DMS79 (cell line): Measurements from ENCODE around the gene CCR3.

Experiments used
- DNase-seq: peaks from one replicate; lab custom pipeline; 2025; lab: John Stamatoyannopoulos, UW

CCR3 gene

GRCh38 chr3:46272028-46272451 lies 29.8 kb downstream of the CCR3 start:
- DNase-seq: no peak

GRCh38 chr3:46276497-46277099 lies 34.3 kb downstream of the CCR3 start:
- no peak for DNase-seq

GRCh38 chr3:46277476-46277875 lies 35.2 kb downstream of the CCR3 start:
- DNase-seq: no peak

- DNase-seq: no peak
These were observed 36.8 kb downstream of the CCR3 start for GRCh38 chr3:46278816-46279672.

GRCh38 chr3:46280105-46280797 lies 38.0 kb downstream of the CCR3 start:
- no peak for DNase-seq

GRCh38 chr3:46281551-46281950 lies 39.3 kb downstream of the CCR3 start:
- DNase-seq: no peak

GRCh38 chr3:46282041-46282440 lies 39.8 kb downstream of the CCR3 start:
- no peak for DNase-seq

- no peak for DNase-seq
These were observed 40.4 kb downstream of the CCR3 start for GRCh38 chr3:46282696-46283095.

- no peak for DNase-seq
These were observed 41.7 kb downstream of the CCR3 start for GRCh38 chr3:46283881-46284450.

GRCh38 chr3:46284981-46285683 lies 42.9 kb downstream of the CCR3 start:
- no peak for DNase-seq

- no peak for DNase-seq
These were observed 43.8 kb downstream of the CCR3 start for GRCh38 chr3:46285931-46286619.

GRCh38 chr3:46286947-46287565 lies 44.8 kb downstream of the CCR3 start:
- no peak for DNase-seq

- DNase-seq: no peak
These were observed 47.3 kb downstream of the CCR3 start for GRCh38 chr3:46289551-46289950.

GRCh38 chr3:46289966-46290365 lies 47.7 kb downstream of the CCR3 start:
- no peak for DNase-seq

- DNase-seq: no peak
These were observed 48.8 kb downstream of the CCR3 start for GRCh38 chr3:46291046-46291445.

- no peak for DNase-seq
These were observed 50.9 kb downstream of the CCR3 start for GRCh38 chr3:46293035-46293724.

GRCh38 chr3:46293991-46294833 lies 52.0 kb downstream of the CCR3 start:
- DNase-seq: no peak

GRCh38 chr3:46296826-46297225 lies 54.6 kb downstream of the CCR3 start:
- no peak for DNase-seq

GRCh38 chr3:46297658-46298423 lies 55.6 kb downstream of the CCR3 start:
- DNase-seq: no peak
